A549 (cell line): Measurements from ENCODE around the gene ESYT2. TPM values are rescaled to one million over a fixed set of nuclear protein-coding genes. Genes with fewer than 3 reads are reported as not detected.

Source experiments
- ATAC-seq, 2 experiments: fragments of 200-7000 bp in 1 of 2; fragments of >200 bp in 1 of 2; cut with Nextera tagmentation in 1 of 2; cut with Tn5 transposase in 1 of 2; 3 replicates each; pipeline versions ENCODE4 v1.8.0 to v1.9.1; 2018 to 2020; ENCODE audit warnings: mild to moderate bottlenecking in 1 of 2, moderate library complexity in 1 of 2
- CTCF ChIA-PET: fragments of 300-600 bp; sonication (Branson Sonifier 250); formaldehyde crosslinking; extraction: SDS; loops from one replicate; lab custom pipeline; 2021; ENCODE audit warnings: antibody characterized with exemption, inconsistent platforms; lab: Yijun Ruan, JAX
- POLR2A ChIA-PET: fragments of 350-600 bp; formaldehyde crosslinking; extraction: SDS; loops from one replicate; lab custom pipeline; 2021; ENCODE audit warnings: antibody characterized with exemption, inconsistent platforms; lab: Yijun Ruan, JAX
- DNase-seq, 2 experiments: peaks; one replicate each; pipeline versions ENCODE4 v3.0.0 to v3.0.0-alpha.2; 2011 to 2016; ENCODE audit warnings: low read depth in 1 of 2, low spot score in 1 of 2
- FAIRE-seq: peaks from 2 replicates; lab custom pipeline; 2011; peaks lifted over from hg19 to GRCh38; lab: Jason Lieb, UNC
- H3K27ac ChIP-seq, 2 experiments: fragments of >200 bp; sonication (Bioruptor Twin); formaldehyde crosslinking; 3 replicates each; pipeline ENCODE4 v1.5.1; 2016 to 2017
- H3K4me1 ChIP-seq: fragments of >200 bp; sonication (Bioruptor Twin); formaldehyde crosslinking; 3 replicates; pipeline ENCODE4 v1.6.1; 2016
- H3K4me2 ChIP-seq: fragments of >200 bp; sonication (Bioruptor Twin); formaldehyde crosslinking; 3 replicates; pipeline ENCODE4 v1.6.1; 2016
- H3K4me3 ChIP-seq: fragments of >200 bp; sonication (Bioruptor Twin); formaldehyde crosslinking; 3 replicates; pipeline ENCODE4 v1.5.1; 2016
- H3K9me3 ChIP-seq: fragments of >200 bp; sonication (Bioruptor Twin); formaldehyde crosslinking; 3 replicates; pipeline ENCODE4 v1.6.1; 2016
- ATOH8 ChIP-seq: fragments of 250-450 bp; sonication (Bioruptor Pico); IDR thresholded peaks from 2 replicates; pipeline ENCODE4 v1.5.0; 2020; ENCODE audit warnings: low read depth, mild to moderate bottlenecking, moderate library complexity
- BHLHE40 ChIP-seq: IDR thresholded peaks from 2 replicates; pipeline ENCODE4 v1.6.1; 2012; ENCODE audit warnings: low read depth, low read length, inconsistent platforms
- CBX8 ChIP-seq: fragments of 200-600 bp; sonication (generic); IDR thresholded peaks from 2 replicates; pipeline ENCODE4 v1.6.1; 2016
- E2F6 ChIP-seq: IDR thresholded peaks from 2 replicates; pipeline ENCODE4 v1.6.1; 2012; ENCODE audit warnings: low read depth, borderline replicate concordance
- EHF ChIP-seq: fragments of 250-450 bp; sonication (Bioruptor Pico); IDR thresholded peaks from 2 replicates; pipeline ENCODE4 v1.5.0; 2020; ENCODE audit warnings: mild to moderate bottlenecking
- EHMT2 ChIP-seq: fragments of 200-600 bp; sonication (generic); IDR thresholded peaks from 2 replicates; pipeline ENCODE4 v1.6.1; 2016; ENCODE audit warnings: antibody characterized with exemption, low read depth, mild to moderate bottlenecking, moderate library complexity
- ESRRA ChIP-seq: fragments of 150-350 bp; IDR thresholded peaks from 2 replicates; pipeline ENCODE4 v1.6.1; 2014; ENCODE audit warnings: mild to moderate bottlenecking, low read length, borderline replicate concordance
- FOSB ChIP-seq: fragments of 250-450 bp; sonication (Bioruptor Pico); IDR thresholded peaks from 2 replicates; pipeline ENCODE4 v1.5.0; 2020; ENCODE audit warnings: mild to moderate bottlenecking, moderate library complexity
- FOXS1 ChIP-seq: fragments of 250-450 bp; sonication (Bioruptor Pico); IDR thresholded peaks from 2 replicates; pipeline ENCODE4 v1.5.0; 2020; ENCODE audit warnings: mild to moderate bottlenecking, moderate library complexity
- HEYL ChIP-seq: fragments of 250-450 bp; sonication (Bioruptor Pico); IDR thresholded peaks from 2 replicates; pipeline ENCODE4 v1.8.0; 2021; ENCODE audit warnings: mild to moderate bottlenecking, moderate library complexity
- HOXA7 ChIP-seq: fragments of 250-450 bp; sonication (Bioruptor Pico); IDR thresholded peaks from 2 replicates; pipeline ENCODE4 v1.5.0; 2020; ENCODE audit warnings: mild to moderate bottlenecking, moderate library complexity
- JUN ChIP-seq, 2 experiments: fragments of >200 bp; sonication (Bioruptor Twin); formaldehyde crosslinking; IDR thresholded peaks; 2 replicates in 1 of 2; 3 replicates in 1 of 2; pipeline ENCODE4 v1.6.1; 2016 to 2017
- JUNB ChIP-seq: fragments of >200 bp; sonication (Bioruptor Twin); formaldehyde crosslinking; IDR thresholded peaks from 2 replicates; pipeline ENCODE4 v1.6.1; 2016
- KDM5A ChIP-seq: fragments of 200-600 bp; sonication (generic); IDR thresholded peaks from 2 replicates; pipeline ENCODE4 v1.6.1; 2016; ENCODE audit warnings: antibody characterized with exemption, mild to moderate bottlenecking
- MAFK ChIP-seq: fragments of 450-650 bp; IDR thresholded peaks from 2 replicates; pipeline ENCODE4 v1.6.1; 2014; ENCODE audit not compliant: partially characterized antibody
- NFE2L2 ChIP-seq: fragments of 150-350 bp; conservative IDR thresholded peaks from 2 replicates; pipeline ENCODE4 v1.6.1; 2014; ENCODE audit warnings: low read length
- POLR2AphosphoS2 ChIP-seq: conservative IDR thresholded peaks from 2 replicates; pipeline ENCODE4 v1.6.1; 2012; ENCODE audit warnings: low read length, improper control_type of control experiment, inconsistent platforms
- RAD21 ChIP-seq, 2 experiments: fragments of >200 bp in 1 of 2; sonication (Bioruptor Twin) in 1 of 2; formaldehyde crosslinking in 1 of 2; IDR thresholded peaks in 1 of 2; conservative IDR thresholded peaks in 1 of 2; 2 replicates in 1 of 2; 3 replicates in 1 of 2; pipeline ENCODE4 v1.6.1; 2012 to 2018; ENCODE audit warnings: inconsistent platforms in 1 of 2
- RNF2 ChIP-seq: fragments of 200-600 bp; sonication (generic); IDR thresholded peaks from 2 replicates; pipeline ENCODE4 v1.6.1; 2016; ENCODE audit warnings: low read depth, mild to moderate bottlenecking, antibody characterized with exemption, moderate library complexity, borderline replicate concordance
- SMC3 ChIP-seq: fragments of >200 bp; sonication (Bioruptor Twin); formaldehyde crosslinking; IDR thresholded peaks from 3 replicates; pipeline ENCODE4 v1.6.1; 2018; ENCODE audit warnings: inconsistent platforms
- SREBF2 ChIP-seq: fragments of 450-650 bp; IDR thresholded peaks from 2 replicates; pipeline ENCODE4 v1.6.1; 2014; ENCODE audit warnings: mild to moderate bottlenecking, moderate library complexity
- ZC3H11A ChIP-seq: fragments of 450-650 bp; IDR thresholded peaks from 2 replicates; pipeline ENCODE4 v1.6.1; 2014; ENCODE audit warnings: antibody characterized with exemption, mild to moderate bottlenecking
- ZNF302 ChIP-seq: fragments of 250-450 bp; sonication (Bioruptor Pico); IDR thresholded peaks from 2 replicates; pipeline ENCODE4 v1.9.0; 2021; ENCODE audit warnings: inconsistent platforms, mild to moderate bottlenecking, moderate library complexity
- ZSCAN20 ChIP-seq: fragments of 250-450 bp; sonication (Bioruptor Pico); IDR thresholded peaks from 2 replicates; pipeline ENCODE4 v1.8.0; 2022; ENCODE audit warnings: mild to moderate bottlenecking, moderate library complexity
- WGBS: methylation state at CpG from one replicate; pipeline ENCODE4 v1.1.6; 2017; ENCODE audit errors: missing lambda C conversion rate; 5-methylcytosine and 5-hydroxymethylcytosine counted together
- polyA plus RNA-seq, 4 experiments: library from polyadenylated mRNA; depleted of rRNA in 3 of 4; stranded (reverse); fragments of >200 nt; fragmentation: RNase III in 1 of 4; extraction: RNeasy Plus Mini Kit Qiagen cat#74134 plus additional on column Dnase treatment in 1 of 4; gene quantifications; 2 replicates in 3 of 4; 3 replicates in 1 of 4; pipeline ENCODE4 v1.2.3, GENCODE V29; 2011 to 2017
- TF ChIP-seq, protein P1 (sequence below): fragments of 150-350 bp; IDR thresholded peaks from 2 replicates; pipeline ENCODE4 v1.6.1; 2014; ENCODE audit warnings: low read depth, mild to moderate bottlenecking, low read length

The ESYT2 gene
- polyA plus RNA-seq, 2 of the 4 experiments (the other 2 are of a cell fraction), result 45.8 to 77.0 TPM

DNA sequence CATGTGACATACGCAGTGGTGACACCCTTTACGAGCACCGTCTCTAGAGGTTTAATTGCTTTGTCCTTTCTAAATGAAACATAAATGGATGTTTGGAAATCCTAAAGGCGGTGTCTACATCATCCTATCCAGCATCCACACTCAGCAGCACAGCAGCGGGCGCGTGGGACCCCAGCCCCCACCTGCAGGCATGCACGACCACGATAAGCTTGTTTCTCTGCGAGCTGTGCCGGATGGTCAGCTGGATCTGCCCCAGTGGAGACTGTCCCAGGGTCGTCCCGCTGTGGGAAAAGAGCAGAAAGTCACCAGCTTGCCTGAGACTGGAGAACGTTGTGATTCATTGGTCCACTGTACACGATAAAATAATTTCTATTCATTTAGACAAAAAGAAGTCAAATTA, 90.5 kb downstream of the ESYT2 start (continued):
- TF ChIP-seq ATOH8 (CRISPR knock-in tag) (no peak), MAFK (no peak), KDM5A (no peak), FOXS1 (no peak), EHF (CRISPR knock-in tag) (no peak), SREBF2 (no peak), ZSCAN20 (no peak)

DNA sequence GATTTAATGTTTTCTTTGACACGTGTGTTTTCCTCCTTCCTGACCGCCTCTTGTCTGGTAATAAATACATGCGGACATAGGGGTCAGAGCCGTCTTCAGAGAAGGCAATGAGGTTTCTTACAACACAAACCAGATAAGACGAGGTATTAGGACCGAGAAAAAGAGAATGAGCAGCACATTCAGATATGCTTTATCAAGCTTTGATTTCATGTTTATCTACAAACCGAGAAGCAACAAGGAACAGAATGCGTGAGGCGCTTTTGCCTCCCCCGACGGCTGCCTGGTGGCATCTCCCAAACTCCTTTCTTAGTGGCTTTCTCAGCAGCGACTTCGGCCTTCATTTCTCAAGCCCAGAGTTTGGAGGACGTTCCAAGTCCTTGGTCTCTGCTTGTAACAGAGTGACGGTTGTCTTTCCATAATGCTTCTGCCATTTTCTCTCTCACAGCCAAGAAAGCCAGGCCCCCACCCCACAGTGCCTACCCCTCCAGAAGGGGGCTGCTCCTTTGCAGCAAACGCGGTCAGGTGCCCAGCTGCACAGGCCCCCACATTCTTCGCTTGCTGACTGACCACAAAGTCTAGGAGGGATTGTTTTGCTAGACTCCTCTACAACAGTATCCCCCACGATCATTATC, 92.1 kb downstream of the ESYT2 start:
- no peak for TF ChIP-seq FOSB (CRISPR knock-in tag)
- TF ChIP-seq RAD21 (conservative IDR thresholded peaks at IDR 0.05 in 1 of 2, IDR thresholded peaks at IDR 0.05 in 1 of 2), result no peak
- TF ChIP-seq ESRRA, result no peak
- no peak for TF ChIP-seq RNF2
- TF ChIP-seq POLR2AphosphoS2, result no peak
- TF ChIP-seq JUN (IDR thresholded peaks at IDR 0.05), result no peak
- TF ChIP-seq KDM5A, result no peak
- TF ChIP-seq ZNF302 (CRISPR knock-in tag), result no peak
- TF ChIP-seq, protein P1, sequence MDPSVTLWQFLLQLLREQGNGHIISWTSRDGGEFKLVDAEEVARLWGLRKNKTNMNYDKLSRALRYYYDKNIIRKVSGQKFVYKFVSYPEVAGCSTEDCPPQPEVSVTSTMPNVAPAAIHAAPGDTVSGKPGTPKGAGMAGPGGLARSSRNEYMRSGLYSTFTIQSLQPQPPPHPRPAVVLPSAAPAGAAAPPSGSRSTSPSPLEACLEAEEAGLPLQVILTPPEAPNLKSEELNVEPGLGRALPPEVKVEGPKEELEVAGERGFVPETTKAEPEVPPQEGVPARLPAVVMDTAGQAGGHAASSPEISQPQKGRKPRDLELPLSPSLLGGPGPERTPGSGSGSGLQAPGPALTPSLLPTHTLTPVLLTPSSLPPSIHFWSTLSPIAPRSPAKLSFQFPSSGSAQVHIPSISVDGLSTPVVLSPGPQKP, result no peak
- FAIRE-seq (no peak), DNase-seq (no peak), ATAC-seq (no peak)
- ChIA-PET POLR2A (no interaction called here), CTCF (interaction anchor here (0.9 to 1.5 kb wide), 2 partner anchors 19 to 25 kb away, joined by 3 to 4 read pairs; no protein-coding TSS in a partner anchor)
- Histone ChIP-seq H3K4me2 (no peak overlapping the region), H3K4me3 (no peak overlapping the region), H3K9me3 (no peaks in the 10 kb centered on the region), H3K4me1 (peaks cover 26% of the 10 kb centered on the region), H3K27ac (no peak overlapping the region)
- 92% methylated on average over 19 of the region's 19 CpGs for WGBS

- ChIA-PET POLR2A (no interaction called here), CTCF (interaction anchor here (0.5 to 1.5 kb wide), 4 partner anchors 9 to 117 kb away, joined by 3 to 4 read pairs (median 3); no protein-coding TSS in a partner anchor)
- ATAC-seq (no peak), FAIRE-seq (no peak)
- Histone ChIP-seq H3K9me3 (no peaks in the 10 kb centered on the region), H3K4me1 (peaks cover 14% of the 10 kb centered on the region), H3K27ac (no peak overlapping the region)
- no peak for TF ChIP-seq JUN (IDR thresholded peaks at IDR 0.05)
- TF ChIP-seq KDM5A, result no peak
- TF ChIP-seq E2F6, result no peak
- TF ChIP-seq POLR2AphosphoS2, result no peak
- no peak for TF ChIP-seq CBX8
- no peak for TF ChIP-seq EHMT2
- no peak for TF ChIP-seq BHLHE40
- no peak for TF ChIP-seq SMC3
- TF ChIP-seq HEYL (CRISPR knock-in tag), result no peak
- TF ChIP-seq HOXA7, result no peak
- no peak for TF ChIP-seq NFE2L2
- no peak for TF ChIP-seq ATOH8 (CRISPR knock-in tag)
- TF ChIP-seq ZC3H11A, result no peak
- no peak for TF ChIP-seq JUNB
- TF ChIP-seq, all 56 proteins: peak for 0
- Histone ChIP-seq H3K4me3 (no peak overlapping the region), H3K4me2 (no peak overlapping the region)
- no peak for DNase-seq
- WGBS, result 87% methylated on average over 9 of the region's 12 CpGs
Observed at GRCh38 chr7:158735935-158736334, 93.4 kb downstream of the ESYT2 start.
